Measurements from ENCODE around the gene SAC3D1.

SAC3D1 gene

DNA sequence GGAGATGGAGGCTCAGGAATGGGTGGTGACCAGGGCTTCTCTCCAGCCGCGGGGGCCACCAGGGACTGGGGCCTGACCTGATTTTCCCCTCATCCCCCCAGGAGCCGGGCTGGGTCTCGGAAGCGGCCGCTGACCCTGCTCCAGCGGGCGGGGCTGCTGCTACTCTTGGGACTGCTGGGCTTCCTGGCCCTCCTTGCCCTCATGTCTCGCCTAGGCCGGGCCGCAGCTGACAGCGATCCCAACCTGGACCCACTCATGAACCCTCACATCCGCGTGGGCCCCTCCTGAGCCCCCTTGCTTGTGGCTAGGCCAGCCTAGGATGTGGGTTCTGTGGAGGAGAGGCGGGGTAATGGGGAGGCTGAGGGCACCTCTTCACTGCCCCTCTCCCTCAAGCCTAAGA lies 46.8 kb downstream of the SAC3D1 start:
- DNase-seq (ENCODE audit: low read depth) = no peak

DNA sequence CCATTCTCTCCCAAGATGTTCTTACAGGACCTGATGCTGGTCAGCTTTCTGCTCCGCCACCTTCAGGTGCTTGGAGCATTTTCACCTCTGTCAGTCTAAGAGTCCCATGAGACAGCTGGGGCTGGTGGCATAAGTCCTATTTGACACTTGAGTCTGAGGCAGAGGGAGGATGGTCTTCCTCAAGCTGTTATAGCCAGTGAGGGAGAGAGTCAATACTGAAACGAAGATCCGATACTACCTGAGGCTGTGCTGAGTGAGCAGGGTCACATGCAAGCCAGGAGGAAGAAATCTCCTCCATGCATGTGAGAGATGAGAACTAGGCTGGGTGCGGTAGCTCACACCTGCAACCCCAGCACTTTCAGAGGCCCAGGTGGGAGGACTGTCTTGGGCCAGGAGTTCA lies 48.6 kb downstream of the SAC3D1 start:
- DNase-seq (ENCODE audit: low read depth) = no peak

- no peak for DNase-seq (ENCODE audit: low read depth)
Measured at GRCh38 chr11:65090628-65091027, 49.6 kb downstream of the SAC3D1 start.
